NCI-H146 (cell line): ENCODE results near the gene ZNF891.

ENCODE experiments used
- DNase-seq: peaks from one replicate; lab custom pipeline; 2025; lab: John Stamatoyannopoulos, UW

The ZNF891 gene

GRCh38 chr12:133130038-133130807 is at the start of gene ZNF891, which contains the start of gene ZNF10:
ZNF891 (minus strand) TSS chr12:133130274; CDS start chr12:133121918, 8,356 bp downstream.
ZNF10 (plus strand) TSS chr12:133130627; CDS start chr12:133144493, 13,866 bp downstream.
- DNase-seq = peak; percentile 95

GRCh38 chr12:133174901-133175300 is 44.8 kb upstream of the ZNF891 start:
- no peak for DNase-seq

DNA sequence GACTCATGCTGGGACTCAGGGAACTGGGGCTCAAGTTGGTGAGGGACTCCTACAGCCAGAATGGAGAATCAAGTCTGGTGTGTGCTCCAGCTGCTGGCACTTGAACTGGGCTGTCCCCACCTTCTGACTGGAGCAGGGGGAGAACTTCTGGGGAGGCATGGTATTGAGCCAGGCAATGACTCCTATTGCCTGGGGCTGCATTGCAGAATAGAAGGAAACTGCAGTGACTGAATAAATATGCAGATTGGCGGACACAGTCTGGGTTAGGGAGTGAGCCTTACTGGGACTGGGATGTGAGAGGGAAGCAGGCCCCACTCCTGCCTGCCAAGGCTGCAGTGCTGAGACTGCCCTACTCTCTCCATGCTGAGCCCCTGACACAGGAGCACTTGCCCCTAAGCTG is 42.4 kb upstream of the ZNF891 start:
- DNase-seq = no peak

DNA sequence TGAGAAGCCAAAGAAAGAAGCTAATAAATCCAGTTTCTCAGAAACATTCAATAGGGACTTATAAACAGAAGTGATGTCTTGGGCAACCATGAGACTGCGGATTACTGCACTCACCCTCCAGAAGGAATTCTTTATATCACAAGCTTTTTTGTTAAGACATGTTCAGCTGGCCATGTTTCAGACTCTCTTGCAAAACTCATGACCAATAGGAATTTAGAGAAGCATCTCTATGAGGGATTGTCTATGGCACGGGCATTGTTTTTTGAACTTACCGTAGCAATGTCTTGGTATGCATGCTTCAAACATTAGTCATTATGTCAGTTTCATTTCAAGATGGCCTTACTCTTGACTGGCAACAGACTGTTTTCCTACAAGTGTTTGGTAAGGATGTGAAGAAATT is 35.7 kb upstream of the ZNF891 start:
- no peak for DNase-seq

GRCh38 chr12:133156125-133156690 is 26.1 kb upstream of the ZNF891 start:
- DNase-seq = no peak

- no peak for DNase-seq
Observed at GRCh38 chr12:133145981-133146380, 15.9 kb upstream of the ZNF891 start.

DNA sequence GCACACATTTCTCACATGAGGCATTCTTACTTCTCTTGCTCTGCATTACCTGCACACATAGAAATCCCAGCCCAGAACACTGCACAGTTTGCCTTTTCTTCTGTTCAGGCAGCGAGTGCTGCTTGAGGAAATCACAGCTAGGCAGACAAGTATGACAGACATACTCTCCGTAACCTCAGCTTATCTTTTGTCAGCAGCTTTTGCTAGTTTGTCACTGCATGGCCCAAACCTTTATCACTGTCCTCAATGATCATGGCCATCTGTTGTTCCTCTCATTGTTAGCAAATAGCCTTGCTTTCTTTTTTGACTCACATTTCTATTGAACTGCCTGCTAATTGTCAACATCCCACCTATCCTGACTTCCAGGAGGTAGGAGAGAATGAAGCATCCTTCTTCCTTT is 5.7 kb upstream of the ZNF891 start:
- no peak for DNase-seq

DNA sequence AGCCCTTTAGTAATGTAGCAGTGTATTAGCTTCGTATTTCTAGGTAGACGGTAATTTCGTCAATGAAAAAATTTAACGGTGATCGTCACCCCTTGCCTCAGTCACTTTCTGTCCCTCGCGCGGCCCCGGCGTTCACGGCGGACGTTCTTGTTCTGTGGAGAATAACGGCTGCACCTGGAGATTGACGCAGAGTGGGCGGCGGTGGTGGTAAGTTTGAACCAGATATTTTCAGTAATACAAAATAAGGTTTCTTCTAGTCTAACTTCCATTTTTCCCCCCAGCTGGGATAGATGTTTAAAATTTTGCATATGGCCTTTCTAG is 694 bp upstream of the ZNF891 start:
- DNase-seq = peak; percentile 64

DNA sequence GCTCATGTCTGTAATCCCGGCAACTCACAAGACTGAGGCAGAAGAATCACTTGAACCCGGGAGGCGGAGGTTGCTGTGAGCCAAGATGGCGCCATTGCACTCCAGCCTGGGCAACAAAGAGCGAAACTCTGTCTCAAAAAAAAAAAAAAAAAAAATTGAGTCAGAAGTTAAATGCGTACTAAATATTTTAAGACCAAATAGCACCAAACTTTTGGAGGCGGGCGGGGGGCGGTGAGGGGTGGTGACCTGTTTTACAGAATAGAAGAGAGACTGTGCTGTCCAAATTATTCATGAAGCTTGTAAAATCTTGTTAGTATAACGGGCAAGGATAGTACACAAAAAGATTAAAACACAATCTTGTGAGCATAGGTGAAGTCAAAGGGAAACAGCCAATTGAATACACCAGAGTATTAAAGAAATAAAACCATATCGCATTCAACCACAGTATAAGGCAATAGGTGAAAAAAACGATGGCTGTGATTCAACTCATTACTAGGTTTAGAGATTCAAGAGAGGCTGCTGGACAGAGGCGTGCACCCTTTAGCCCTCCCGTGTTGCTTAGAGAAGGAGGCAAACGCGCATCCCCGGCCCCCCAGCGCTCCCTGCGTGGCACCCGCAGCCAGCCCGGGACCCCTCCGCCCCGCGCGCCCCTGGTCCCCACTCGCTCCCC is 571 bp downstream of the ZNF891 start:
- DNase-seq = peak; percentile 57

DNA sequence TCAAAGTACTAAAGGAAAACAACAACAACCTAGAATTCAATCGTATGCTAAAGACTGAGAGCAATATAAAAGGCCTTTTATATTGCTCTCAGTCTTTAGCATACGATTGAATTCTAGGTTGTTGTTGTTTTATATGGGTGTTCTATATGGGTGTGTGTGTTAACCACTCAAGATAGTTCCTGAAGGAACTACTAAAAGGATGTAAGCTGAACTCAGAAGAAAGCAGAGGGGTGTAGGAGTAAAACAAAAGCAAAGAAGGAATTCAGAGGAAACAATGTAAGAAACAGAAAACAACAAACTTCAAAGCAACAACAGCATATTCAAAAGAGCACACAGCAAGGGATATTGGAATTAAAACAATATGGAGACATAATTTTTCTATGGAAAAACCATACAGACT is 5.4 kb downstream of the ZNF891 start:
- no peak for DNase-seq

DNA sequence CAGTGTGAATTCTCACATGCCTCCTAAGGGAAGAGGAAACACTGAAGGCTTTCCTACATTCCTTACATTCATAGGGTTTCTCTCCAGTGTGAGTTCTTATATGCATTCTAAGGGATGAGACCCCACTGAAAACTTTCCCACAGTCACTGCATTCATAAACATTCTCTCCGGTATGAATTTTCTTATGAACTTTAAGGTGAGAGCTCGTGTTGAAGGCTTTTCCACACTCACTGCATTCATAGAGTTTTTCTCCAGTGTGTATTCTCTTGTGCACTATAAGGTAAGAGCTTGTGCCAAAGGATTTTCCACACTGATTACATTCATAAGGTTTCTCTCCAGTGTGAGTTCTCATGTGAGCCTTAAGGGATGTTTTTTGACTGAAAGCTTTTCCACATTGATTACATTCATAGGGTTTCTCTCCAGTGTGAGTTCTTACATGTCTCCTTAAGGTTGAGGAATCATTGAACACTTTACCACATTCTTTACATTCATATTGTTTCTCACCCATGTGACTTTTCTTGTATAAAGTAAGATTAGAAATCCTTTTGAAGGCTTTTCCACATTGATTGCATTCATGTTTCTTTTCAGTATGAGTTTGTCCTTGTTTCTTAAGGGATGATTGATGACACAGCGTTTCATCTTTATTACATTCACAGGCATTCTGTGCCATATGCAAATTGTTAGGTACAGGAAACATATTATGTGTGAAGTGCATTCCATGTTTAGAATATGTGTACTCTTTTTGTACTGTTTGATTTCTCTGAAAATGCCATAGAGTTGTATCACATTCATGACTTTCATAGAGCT is 9.5 kb downstream of the ZNF891 start:
- DNase-seq = no peak

GRCh38 chr12:133108150-133108549 is 21.9 kb downstream of the ZNF891 start:
- DNase-seq = no peak

DNA sequence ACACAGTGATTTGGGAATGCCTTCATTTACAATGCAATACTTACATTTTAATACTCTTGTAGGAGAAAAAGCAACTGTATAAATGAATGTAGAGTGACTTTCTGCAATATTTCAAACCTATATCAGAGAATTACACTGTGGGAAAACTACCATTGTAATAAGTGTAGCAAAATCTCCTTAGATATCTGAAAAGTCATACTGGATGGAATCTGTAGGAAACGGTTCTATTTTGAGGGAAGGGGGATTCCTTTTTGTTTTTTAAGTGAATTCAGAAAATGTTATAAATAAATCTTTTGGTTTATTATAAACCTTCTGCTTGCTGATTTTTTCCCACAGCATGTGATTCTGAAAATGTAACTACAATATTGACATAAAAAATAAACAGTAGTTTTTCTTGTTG is 23.0 kb downstream of the ZNF891 start:
- DNase-seq = no peak

DNA sequence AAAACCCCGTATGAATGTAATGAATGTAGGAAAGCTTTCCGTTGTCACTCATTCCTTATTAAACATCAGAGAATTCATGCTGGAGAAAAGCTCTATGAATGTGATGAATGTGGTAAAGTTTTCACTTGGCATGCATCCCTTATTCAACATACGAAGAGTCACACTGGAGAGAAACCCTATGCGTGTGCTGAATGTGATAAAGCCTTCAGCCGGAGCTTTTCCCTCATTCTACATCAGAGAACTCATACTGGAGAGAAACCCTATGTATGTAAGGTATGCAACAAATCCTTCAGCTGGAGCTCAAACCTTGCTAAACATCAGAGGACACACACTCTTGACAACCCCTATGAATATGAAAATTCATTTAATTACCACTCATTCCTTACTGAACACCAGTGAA is 23.8 kb downstream of the ZNF891 start:
- no peak for DNase-seq

- no peak for DNase-seq
Observed at GRCh38 chr12:133105620-133106019, 24.5 kb downstream of the ZNF891 start.

GRCh38 chr12:133083345-133083744 is 46.7 kb downstream of the ZNF891 start:
- no peak for DNase-seq

DNA sequence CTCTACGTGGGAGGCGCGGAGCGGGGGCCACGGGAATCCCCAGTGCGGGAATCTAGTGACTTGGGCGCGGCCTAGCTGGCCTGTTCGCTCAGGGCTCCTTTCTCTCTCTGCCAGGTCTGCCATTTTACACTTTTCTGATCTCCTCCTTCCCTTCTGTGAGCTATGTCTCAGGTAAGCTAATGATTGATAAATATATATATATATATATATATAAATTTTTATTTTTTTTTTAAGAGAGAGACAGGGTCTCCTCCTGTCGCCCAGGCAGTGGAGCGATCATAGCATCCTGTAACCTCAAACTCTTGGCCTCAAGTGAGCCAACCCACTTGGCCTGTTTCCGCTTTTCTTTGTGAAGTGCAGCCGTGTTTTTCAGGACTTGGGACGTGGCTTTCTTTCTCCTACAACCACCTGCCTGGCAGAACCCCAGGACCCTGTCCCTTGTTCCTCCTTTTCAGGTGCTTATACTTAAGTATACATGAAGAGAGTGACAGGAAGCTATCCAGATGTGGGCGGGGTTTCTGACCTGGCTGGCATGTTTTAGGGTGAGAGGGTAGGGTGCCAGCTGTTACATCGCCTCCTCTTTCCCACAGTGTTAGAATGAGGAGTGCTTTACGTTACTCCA is 48.8 kb downstream of the ZNF891 start:
- DNase-seq = no peak

GRCh38 chr12:133080368-133081158 is 49.5 kb downstream of the ZNF891 start, which contains the start of gene ZNF140:
ZNF140 (plus strand) TSS chr12:133080923; CDS start chr12:133081321, 398 bp downstream.
- peak; percentile 99 for DNase-seq

- DNase-seq = peak; percentile 99
Observed at GRCh38 chr12:133080026-133080367, 50.1 kb downstream of the ZNF891 start.

GRCh38 chr12:133073836-133074235 is 56.2 kb downstream of the ZNF891 start:
- DNase-seq = no peak

GRCh38 chr12:133063556-133063955 is 66.5 kb downstream of the ZNF891 start:
- DNase-seq = no peak
